Naive thymus-derived CD4-positive, alpha-beta T cell (primary cell): ENCODE measurements around the gene EYA2. TPM values are rescaled to one million over a fixed set of nuclear protein-coding genes. Genes with fewer than 3 reads are reported as not detected.

Experiments
- ATAC-seq: fragments of 150-1000 bp; cut with Tn5 transposase; 2 replicates; pipeline ENCODE4 v1.10.0; 2021; ENCODE audit warnings: mild to moderate bottlenecking, moderate library complexity
- CTCF ChIA-PET: fragments of 350-600 bp; sonication (Branson Sonifier 250); formaldehyde crosslinking; loops from one replicate; lab custom pipeline; 2021; ENCODE audit warnings: antibody characterized with exemption; lab: Charles Lee
- POLR2A ChIA-PET: fragments of 350-600 bp; sonication (Branson Sonifier 250); formaldehyde crosslinking; loops from one replicate; lab custom pipeline; 2021; ENCODE audit warnings: antibody characterized with exemption, inconsistent platforms; lab: Charles Lee
- DNase-seq, 9 donors: peaks; one replicate each; pipeline versions ENCODE4 v3.0.0 to v3.0.0-alpha.2; 2020 to 2022; ENCODE audit warnings: mixed read lengths in 1 of 9
- H3K27ac ChIP-seq: one replicate; pipeline ENCODE4 v1.7.0; 2013; ENCODE audit warnings: mild to moderate bottlenecking, low read depth, low read length, moderate library complexity
- H3K27me3 ChIP-seq, 2 donors: one replicate each; pipeline ENCODE4 v1.7.0; 2013; ENCODE audit warnings: low read length in 2 of 2, mild to moderate bottlenecking in 2 of 2, moderate library complexity in 2 of 2; ENCODE audit not compliant: control insufficient read depth in 2 of 2, insufficient read depth in 2 of 2
- H3K36me3 ChIP-seq, 3 experiments: 1 replicate in 2 of 3; 2 replicates in 1 of 3; pipeline ENCODE4 v1.7.0; 2013; ENCODE audit warnings: low read length in 3 of 3, mild to moderate bottlenecking in 3 of 3, moderate library complexity in 1 of 3; ENCODE audit not compliant: insufficient read depth in 3 of 3, control insufficient read depth in 2 of 3
- H3K4me1 ChIP-seq, 2 donors: one replicate each; pipeline ENCODE4 v1.7.0; 2013; ENCODE audit warnings: low read length in 2 of 2, mild to moderate bottlenecking in 2 of 2, moderate library complexity in 1 of 2; ENCODE audit not compliant: control insufficient read depth in 2 of 2, insufficient read depth in 2 of 2
- H3K4me3 ChIP-seq: 2 replicates; pipeline ENCODE4 v1.7.0; 2013; ENCODE audit warnings: mild to moderate bottlenecking, low read length
- H3K9me3 ChIP-seq, 3 experiments: 1 replicate in 2 of 3; 2 replicates in 1 of 3; pipeline ENCODE4 v1.7.0; 2013; ENCODE audit warnings: low read length in 3 of 3; ENCODE audit not compliant: control insufficient read depth in 2 of 3
- H3K27ac Mint-ChIP-seq, 9 donors: one replicate each; pipeline ENCODE4 v1.8.0; 2020 to 2022; ENCODE audit warnings: mixed read lengths in 9 of 9, mild to moderate bottlenecking in 8 of 9, moderate library complexity in 5 of 9, inconsistent platforms in 2 of 9
- H3K27me3 Mint-ChIP-seq, 5 donors: one replicate each; pipeline ENCODE4 v1.8.0; 2021 to 2022; ENCODE audit warnings: mixed read lengths in 5 of 5, mild to moderate bottlenecking in 1 of 5
- H3K36me3 Mint-ChIP-seq, 5 donors: one replicate each; pipeline ENCODE4 v1.8.0; 2020 to 2022; ENCODE audit warnings: mixed read lengths in 5 of 5, mild to moderate bottlenecking in 3 of 5, inconsistent platforms in 1 of 5
- H3K4me1 Mint-ChIP-seq, 7 donors: one replicate each; pipeline ENCODE4 v1.8.0; 2020 to 2022; ENCODE audit warnings: mixed read lengths in 7 of 7, mild to moderate bottlenecking in 3 of 7, inconsistent platforms in 1 of 7
- H3K4me3 Mint-ChIP-seq, 10 donors: one replicate each; pipeline ENCODE4 v1.8.0; 2020 to 2022; ENCODE audit warnings: mild to moderate bottlenecking in 10 of 10, mixed read lengths in 10 of 10, moderate library complexity in 6 of 10, inconsistent platforms in 2 of 10
- H3K9me3 Mint-ChIP-seq, 11 donors: one replicate each; pipeline ENCODE4 v1.8.0; 2020 to 2022; ENCODE audit warnings: mixed read lengths in 11 of 11, mild to moderate bottlenecking in 4 of 11, inconsistent platforms in 1 of 11, moderate library complexity in 1 of 11
- intact Hi-C, 2 donors: fragments of 100-400 bp; cut with micrococcal nuclease; formaldehyde crosslinking; loops; one replicate each; pipeline ENCODE4 v1.15.1; 2023
- polyA plus RNA-seq, 2 donors: library from polyadenylated mRNA; unstranded; fragments of 300-500 nt; fragmentation: Illumina TruSeq; gene quantifications; one replicate each; pipeline ENCODE4 v1.2.3, GENCODE V29; 2021
- total RNA-seq, 6 experiments: library from RNA in 5 of 6; stranded (reverse) in 5 of 6; gene quantifications; 1 replicate in 5 of 6; 2 replicates in 1 of 6; pipeline ENCODE4 v1.2.3 and lab custom pipeline; 2021 to 2026

The EYA2 gene
- total and polyA plus RNA-seq, 7 experiments from 2014 or later: 0.16 TPM; not detected in 6

GRCh38 chr20:46900826-46901225 lies 6.2 kb downstream of the EYA2 start:
- Histone ChIP-seq H3K36me3 (no peaks in the 10 kb centered on the region), H3K4me3 (no peak overlapping the region), H3K27me3 (no peaks in the 10 kb centered on the region), H3K4me1 (no peaks in the 10 kb centered on the region), H3K27ac (no peak overlapping the region), H3K9me3 (no peaks in the 10 kb centered on the region)
- no peaks in the 10 kb centered on the region for H3K36me3 Mint-ChIP-seq
- ATAC-seq: no peak
- intact Hi-C loops: no loop called here
- no peaks in the 10 kb centered on the region for H3K4me1 Mint-ChIP-seq
- no peak for DNase-seq
- peaks cover 20 to 53% (median 48%) of the 10 kb centered on the region in 5 donors for H3K27me3 Mint-ChIP-seq
- no peak overlapping the region for H3K27ac Mint-ChIP-seq
- ChIA-PET CTCF (no interaction called here), POLR2A (no interaction called here)
- H3K4me3 Mint-ChIP-seq: no peak overlapping the region
- H3K9me3 Mint-ChIP-seq: peaks cover 0 to 1% (median 0%) of the 10 kb centered on the region in 11 donors

GRCh38 chr20:46901638-46902037 lies 7.0 kb downstream of the EYA2 start:
- POLR2A ChIA-PET: no interaction called here
- ATAC-seq: no peak
- intact Hi-C loops: no loop called here
- Histone ChIP-seq H3K4me1 (no peaks in the 10 kb centered on the region), H3K36me3 (no peaks in the 10 kb centered on the region), H3K27ac (no peak overlapping the region), H3K27me3 (no peaks in the 10 kb centered on the region), H3K4me3 (no peak overlapping the region), H3K9me3 (no peaks in the 10 kb centered on the region)
- Mint-ChIP-seq H3K27me3 (peaks cover 12 to 45% (median 40%) of the 10 kb centered on the region in 5 donors), H3K9me3 (peaks cover 0 to 1% (median 0%) of the 10 kb centered on the region in 11 donors), H3K4me3 (no peak overlapping the region), H3K36me3 (no peaks in the 10 kb centered on the region), H3K27ac (no peak overlapping the region), H3K4me1 (no peaks in the 10 kb centered on the region)
- CTCF ChIA-PET: no interaction called here
- DNase-seq: no peak

- no peak for DNase-seq
- H3K4me1 Mint-ChIP-seq: no peaks in the 10 kb centered on the region
- ChIA-PET POLR2A (no interaction called here), CTCF (no interaction called here)
- H3K27me3 ChIP-seq: no peaks in the 10 kb centered on the region
- intact Hi-C loops: no loop called here
- peaks cover 0 to 32% (median 28%) of the 10 kb centered on the region in 5 donors for H3K27me3 Mint-ChIP-seq
- no peak overlapping the region for H3K27ac Mint-ChIP-seq
- no peaks in the 10 kb centered on the region for H3K36me3 Mint-ChIP-seq
- H3K36me3 ChIP-seq: no peaks in the 10 kb centered on the region
- H3K27ac ChIP-seq: no peak overlapping the region
- no peaks in the 10 kb centered on the region for H3K9me3 ChIP-seq
- no peak for ATAC-seq
- no peak overlapping the region for H3K4me3 ChIP-seq
- H3K4me3 Mint-ChIP-seq: no peak overlapping the region
- H3K4me1 ChIP-seq: no peaks in the 10 kb centered on the region
- peaks cover 0 to 1% (median 0%) of the 10 kb centered on the region in 11 donors for H3K9me3 Mint-ChIP-seq
Observed at GRCh38 chr20:46903256-46903655, 8.6 kb downstream of the EYA2 start.

GRCh38 chr20:46903937-46904336 lies 9.3 kb downstream of the EYA2 start:
- no peaks in the 10 kb centered on the region for H3K9me3 ChIP-seq
- H3K4me1 ChIP-seq: no peaks in the 10 kb centered on the region
- ChIA-PET POLR2A (no interaction called here), CTCF (no interaction called here)
- H3K4me1 Mint-ChIP-seq: no peaks in the 10 kb centered on the region
- peaks cover 0 to 27% (median 24%) of the 10 kb centered on the region in 5 donors for H3K27me3 Mint-ChIP-seq
- no peaks in the 10 kb centered on the region for H3K36me3 ChIP-seq
- no peak overlapping the region for H3K4me3 ChIP-seq
- no peak overlapping the region for H3K4me3 Mint-ChIP-seq
- intact Hi-C loops: no loop called here
- no peaks in the 10 kb centered on the region for H3K36me3 Mint-ChIP-seq
- no peak for ATAC-seq
- H3K27me3 ChIP-seq: no peaks in the 10 kb centered on the region
- no peak for DNase-seq
- no peak overlapping the region for H3K27ac Mint-ChIP-seq
- peaks cover 0 to 1% (median 0%) of the 10 kb centered on the region in 11 donors for H3K9me3 Mint-ChIP-seq
- no peak overlapping the region for H3K27ac ChIP-seq

- Mint-ChIP-seq H3K4me3 (no peak overlapping the region), H3K27me3 (peaks cover 0 to 29% (median 15%) of the 10 kb centered on the region in 5 donors), H3K9me3 (peaks cover 0 to 2% (median 0%) of the 10 kb centered on the region in 11 donors), H3K36me3 (no peaks in the 10 kb centered on the region), H3K4me1 (no peaks in the 10 kb centered on the region), H3K27ac (no peak overlapping the region)
- intact Hi-C loops: no loop called here
- Histone ChIP-seq H3K36me3 (no peaks in the 10 kb centered on the region), H3K4me3 (no peak overlapping the region), H3K9me3 (no peaks in the 10 kb centered on the region), H3K4me1 (no peaks in the 10 kb centered on the region), H3K27me3 (no peaks in the 10 kb centered on the region), H3K27ac (no peak overlapping the region)
- CTCF ChIA-PET: no interaction called here
- DNase-seq (no peak), ATAC-seq (no peak)
- POLR2A ChIA-PET: no interaction called here
Observed at GRCh38 chr20:46905364-46906125, 10.9 kb downstream of the EYA2 start.

GRCh38 chr20:46913329-46914044 lies 18.8 kb downstream of the EYA2 start:
- Histone ChIP-seq H3K36me3 (no peaks in the 10 kb centered on the region), H3K4me1 (no peaks in the 10 kb centered on the region), H3K4me3 (no peak overlapping the region), H3K27ac (no peak overlapping the region), H3K9me3 (no peaks in the 10 kb centered on the region), H3K27me3 (no peaks in the 10 kb centered on the region)
- CTCF ChIA-PET: no interaction called here
- no peak overlapping the region for H3K27ac Mint-ChIP-seq
- POLR2A ChIA-PET: no interaction called here
- H3K4me3 Mint-ChIP-seq: no peak overlapping the region
- ATAC-seq (no peak), DNase-seq (no peak)
- peaks cover 7 to 35% (median 21%) of the 10 kb centered on the region in 5 donors for H3K27me3 Mint-ChIP-seq
- H3K4me1 Mint-ChIP-seq: no peaks in the 10 kb centered on the region
- no peaks in the 10 kb centered on the region for H3K36me3 Mint-ChIP-seq
- peaks cover 0 to 8% (median 0%) of the 10 kb centered on the region in 11 donors for H3K9me3 Mint-ChIP-seq
- intact Hi-C loops: no loop called here
